ENCODE data around the gene RAB9A.

DNA sequence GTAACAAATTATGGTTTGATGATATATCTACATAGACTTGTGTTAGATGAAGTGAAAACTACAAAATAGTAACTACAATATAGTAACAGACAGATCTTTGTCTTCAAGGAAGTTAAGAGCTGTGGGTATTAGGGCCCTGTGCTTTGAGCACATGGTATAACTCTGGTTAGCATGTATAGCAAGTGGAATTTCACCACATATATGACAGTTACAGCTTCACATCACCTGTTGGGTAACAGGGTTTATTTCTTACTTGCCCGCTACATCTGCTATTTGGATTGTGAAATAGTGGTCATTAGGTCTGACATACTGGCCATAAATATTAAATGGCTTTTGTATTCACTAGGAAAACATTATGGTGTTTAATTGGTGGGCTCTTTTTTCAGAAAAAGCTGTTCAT, 65.8 kb downstream of the RAB9A start:
- TF ChIP-seq, protein P1, sequence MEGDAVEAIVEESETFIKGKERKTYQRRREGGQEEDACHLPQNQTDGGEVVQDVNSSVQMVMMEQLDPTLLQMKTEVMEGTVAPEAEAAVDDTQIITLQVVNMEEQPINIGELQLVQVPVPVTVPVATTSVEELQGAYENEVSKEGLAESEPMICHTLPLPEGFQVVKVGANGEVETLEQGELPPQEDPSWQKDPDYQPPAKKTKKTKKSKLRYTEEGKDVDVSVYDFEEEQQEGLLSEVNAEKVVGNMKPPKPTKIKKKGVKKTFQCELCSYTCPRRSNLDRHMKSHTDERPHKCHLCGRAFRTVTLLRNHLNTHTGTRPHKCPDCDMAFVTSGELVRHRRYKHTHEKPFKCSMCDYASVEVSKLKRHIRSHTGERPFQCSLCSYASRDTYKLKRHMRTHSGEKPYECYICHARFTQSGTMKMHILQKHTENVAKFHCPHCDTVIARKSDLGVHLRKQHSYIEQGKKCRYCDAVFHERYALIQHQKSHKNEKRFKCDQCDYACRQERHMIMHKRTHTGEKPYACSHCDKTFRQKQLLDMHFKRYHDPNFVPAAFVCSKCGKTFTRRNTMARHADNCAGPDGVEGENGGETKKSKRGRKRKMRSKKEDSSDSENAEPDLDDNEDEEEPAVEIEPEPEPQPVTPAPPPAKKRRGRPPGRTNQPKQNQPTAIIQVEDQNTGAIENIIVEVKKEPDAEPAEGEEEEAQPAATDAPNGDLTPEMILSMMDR (conservative IDR thresholded peaks at IDR 0.05): no peak
- TF ChIP-seq EZH2 (IDR thresholded peaks at IDR 0.05; ENCODE audit: low read depth): no peak

All from PC-9 (cell line).